Measurements from ENCODE around the gene CDK17. TPM values are rescaled to one million over a fixed set of nuclear protein-coding genes. Genes with fewer than 3 reads are reported as not detected.

Gene CDK17
- total and polyA plus RNA-seq, 2 donors (not counting 1 experiment from before 2014, with no cell fraction given): 15.6 to 87.8 TPM

GRCh38 chr12:96422192-96422591, 22.0 kb upstream of the CDK17 start:
- no peak for TF ChIP-seq CTCF (IDR thresholded peaks at IDR 0.05)
- Histone ChIP-seq H3K27ac (ENCODE audit: low read length in 2 of 2) (no peak overlapping the region), H3K4me2 (replicated peaks; ENCODE audit: low read depth, low read length, poor library complexity, severe bottlenecking) (no peak overlapping the region), H3K27me3 (replicated peaks in 1 of 4; ENCODE audit: control extremely low read depth in 1 of 4, control insufficient read depth in 3 of 4, insufficient read depth in 4 of 4, low read length in 3 of 4) (no peaks in the 10 kb centered on the region), H3K4me1 (ENCODE audit: control insufficient read depth in 2 of 2, insufficient read depth in 2 of 2, low read length in 2 of 2) (peaks cover 5 to 15% of the 10 kb centered on the region in 2 donors), H3K79me2 (ENCODE audit: control insufficient read depth, insufficient read depth, low read length) (no peaks in the 10 kb centered on the region), H4K20me1 (ENCODE audit: control insufficient read depth, insufficient read depth, low read length, poor library complexity, severe bottlenecking) (no peaks in the 10 kb centered on the region), H2AFZ (ENCODE audit: insufficient read depth, low read depth, low read length, poor library complexity, severe bottlenecking) (no peak overlapping the region), H3K9ac (ENCODE audit: low read length) (no peak overlapping the region), H3K36me3 (replicated peaks in 1 of 2; ENCODE audit: control extremely low read depth in 1 of 2, control insufficient read depth in 1 of 2, extremely low read depth in 1 of 2, insufficient read depth in 2 of 2, low read length in 1 of 2) (no peaks in the 10 kb centered on the region), H3K4me3 (ENCODE audit: control extremely low read depth in 1 of 5, extremely low read depth in 1 of 5, insufficient read depth in 1 of 5, low read depth in 2 of 5, low read length in 4 of 5) (no peak overlapping the region), H3K9me3 (ENCODE audit: control extremely low read depth in 1 of 3, control insufficient read depth in 2 of 3, insufficient read depth in 1 of 3, low read length in 2 of 3) (no peaks in the 10 kb centered on the region)
- H3K4me3 Mint-ChIP-seq: no peak overlapping the region
- H3K27ac Mint-ChIP-seq: no peak overlapping the region
- ATAC-seq (ENCODE audit: low read depth): no peak
- CTCF ChIA-PET: interaction anchor here (0.6 to 1.0 kb wide), 4 partner anchors 9 to 1745 kb away, joined by 3 read pairs; partner anchors contain the start of gene CFAP54
- no peak for DNase-seq
- POLR2A ChIA-PET: no interaction called here
- intact Hi-C loops (cut with micrococcal nuclease): no loop called here
- no CpG with 5 or more reads among the region's 2 CpGs for WGBS (ENCODE audit: insufficient coverage)
- no peaks in the 10 kb centered on the region for H3K9me3 Mint-ChIP-seq (ENCODE audit: insufficient read depth)
- H3K27me3 Mint-ChIP-seq: no peaks in the 10 kb centered on the region
- peaks cover 19% of the 10 kb centered on the region for H3K4me1 Mint-ChIP-seq

- 65% methylated on average over 3 of the region's 6 CpGs for WGBS (ENCODE audit: insufficient coverage)
- DNase-seq: no peak
- intact Hi-C loops (cut with micrococcal nuclease): no loop called here
- Histone ChIP-seq H3K9ac (ENCODE audit: low read length) (peak overlapping the region; percentile 34), H3K4me1 (ENCODE audit: control insufficient read depth in 2 of 2, insufficient read depth in 2 of 2, low read length in 2 of 2) (peaks cover 5 to 15% of the 10 kb centered on the region in 2 donors), H3K4me2 (replicated peaks; ENCODE audit: low read depth, low read length, poor library complexity, severe bottlenecking) (peak overlapping the region; percentile 48), H3K4me3 (ENCODE audit: control extremely low read depth in 1 of 5, extremely low read depth in 1 of 5, insufficient read depth in 1 of 5, low read depth in 2 of 5, low read length in 4 of 5) (peak overlapping the region in 1 of 5 experiments; percentile 31), H3K27me3 (replicated peaks in 1 of 4; ENCODE audit: control extremely low read depth in 1 of 4, control insufficient read depth in 3 of 4, insufficient read depth in 4 of 4, low read length in 3 of 4) (no peaks in the 10 kb centered on the region), H4K20me1 (ENCODE audit: control insufficient read depth, insufficient read depth, low read length, poor library complexity, severe bottlenecking) (no peaks in the 10 kb centered on the region), H3K9me3 (ENCODE audit: control extremely low read depth in 1 of 3, control insufficient read depth in 2 of 3, insufficient read depth in 1 of 3, low read length in 2 of 3) (no peaks in the 10 kb centered on the region), H3K36me3 (replicated peaks in 1 of 2; ENCODE audit: control extremely low read depth in 1 of 2, control insufficient read depth in 1 of 2, extremely low read depth in 1 of 2, insufficient read depth in 2 of 2, low read length in 1 of 2) (no peaks in the 10 kb centered on the region), H3K27ac (ENCODE audit: low read length in 2 of 2) (no peak overlapping the region), H2AFZ (ENCODE audit: insufficient read depth, low read depth, low read length, poor library complexity, severe bottlenecking) (peak overlapping the region; percentile 53), H3K79me2 (ENCODE audit: control insufficient read depth, insufficient read depth, low read length) (no peaks in the 10 kb centered on the region)
- H3K9me3 Mint-ChIP-seq (ENCODE audit: insufficient read depth): no peaks in the 10 kb centered on the region
- TF ChIP-seq CTCF (IDR thresholded peaks at IDR 0.05) (no peak), EZH2 (IDR thresholded peaks at IDR 0.05; ENCODE audit: borderline replicate concordance, insufficient read depth, low read depth, low read length, poor library complexity, severe bottlenecking) (no peak)
- H3K27ac Mint-ChIP-seq: peak overlapping the region; percentile 59
- no peak for ATAC-seq (ENCODE audit: low read depth)
- H3K4me3 Mint-ChIP-seq: peak overlapping the region; percentile 74
- no peaks in the 10 kb centered on the region for H3K27me3 Mint-ChIP-seq
- peaks cover 19% of the 10 kb centered on the region for H3K4me1 Mint-ChIP-seq
- ChIA-PET CTCF (interaction anchor here (1.0 to 1.9 kb wide), 2 partner anchors 11 to 17 kb away, joined by 3 to 5 read pairs; no protein-coding TSS in a partner anchor), POLR2A (no interaction called here)
Measured at GRCh38 chr12:96421014-96421413, 20.8 kb upstream of the CDK17 start.

Data from B cell (primary cell).